Omental fat pad (tissue), 4 donors: ENCODE data around the gene GNG12. TPM values are rescaled to one million over a fixed set of nuclear protein-coding genes. Genes with fewer than 3 reads are reported as not detected.
A peak's percentile ranks its signal among the peaks of the same experiment; 100 is the strongest.

Experiments used
- ATAC-seq: fragments of 150-250 bp; one replicate; pipeline ENCODE4 v1.9.1; 2016; ENCODE audit warnings: mild to moderate bottlenecking, moderate library complexity; ENCODE audit not compliant: low FRiP score
- DNase-seq: peaks from one replicate; pipeline ENCODE4 v3.0.0-alpha.2; 2019; ENCODE audit warnings: low spot score
- CTCF ChIP-seq, 3 donors: fragments of 450-650 bp; IDR thresholded peaks; one replicate each; pipeline ENCODE4 v1.5.1; 2016 to 2017; ENCODE audit warnings: antibody characterized with exemption in 3 of 3, mild to moderate bottlenecking in 3 of 3, moderate library complexity in 2 of 3
- total RNA-seq, 4 donors: library from RNA; depleted of rRNA; stranded (reverse); fragments of >200 nt; gene quantifications; one replicate each; pipeline ENCODE4 v1.1.0, GENCODE V29; 2016

Gene GNG12
- total RNA-seq, 4 donors from 2014 or later: 77.0 to 117 (median 94.5) TPM

- ATAC-seq: no peak
- TF ChIP-seq CTCF (IDR thresholded peaks at IDR 0.05): no peak
- DNase-seq: no peak
Observed at GRCh38 chr1:67717876-67718275, 115.4 kb downstream of the GNG12 start.

- TF ChIP-seq CTCF (IDR thresholded peaks at IDR 0.05): no peak
- ATAC-seq (peak; percentile 75), DNase-seq (no peak)
Observed at GRCh38 chr1:67716800-67717199, 116.5 kb downstream of the GNG12 start.

- no peak for TF ChIP-seq CTCF (IDR thresholded peaks at IDR 0.05)
- no peak for ATAC-seq
- DNase-seq: no peak
Observed at GRCh38 chr1:67715819-67716218, 117.4 kb downstream of the GNG12 start.

GRCh38 chr1:67713057-67713846 is 120.0 kb downstream of the GNG12 start:
- TF ChIP-seq CTCF (IDR thresholded peaks at IDR 0.05): no peak
- no peak for ATAC-seq
- DNase-seq: no peak

- DNase-seq (no peak), ATAC-seq (no peak)
- no peak for TF ChIP-seq CTCF (IDR thresholded peaks at IDR 0.05)
Observed at GRCh38 chr1:67711855-67712212, 121.4 kb downstream of the GNG12 start.

- TF ChIP-seq CTCF (IDR thresholded peaks at IDR 0.05): no peak
- no peak for ATAC-seq
- DNase-seq: no peak
Observed at GRCh38 chr1:67711158-67711854, 122.0 kb downstream of the GNG12 start.

- DNase-seq (no peak), ATAC-seq (peak; percentile 34)
- no peak for TF ChIP-seq CTCF (IDR thresholded peaks at IDR 0.05)
Observed at GRCh38 chr1:67710417-67710816, 122.8 kb downstream of the GNG12 start.
